ENCODE measurements around the gene CDKN1C.

CDKN1C gene

DNA sequence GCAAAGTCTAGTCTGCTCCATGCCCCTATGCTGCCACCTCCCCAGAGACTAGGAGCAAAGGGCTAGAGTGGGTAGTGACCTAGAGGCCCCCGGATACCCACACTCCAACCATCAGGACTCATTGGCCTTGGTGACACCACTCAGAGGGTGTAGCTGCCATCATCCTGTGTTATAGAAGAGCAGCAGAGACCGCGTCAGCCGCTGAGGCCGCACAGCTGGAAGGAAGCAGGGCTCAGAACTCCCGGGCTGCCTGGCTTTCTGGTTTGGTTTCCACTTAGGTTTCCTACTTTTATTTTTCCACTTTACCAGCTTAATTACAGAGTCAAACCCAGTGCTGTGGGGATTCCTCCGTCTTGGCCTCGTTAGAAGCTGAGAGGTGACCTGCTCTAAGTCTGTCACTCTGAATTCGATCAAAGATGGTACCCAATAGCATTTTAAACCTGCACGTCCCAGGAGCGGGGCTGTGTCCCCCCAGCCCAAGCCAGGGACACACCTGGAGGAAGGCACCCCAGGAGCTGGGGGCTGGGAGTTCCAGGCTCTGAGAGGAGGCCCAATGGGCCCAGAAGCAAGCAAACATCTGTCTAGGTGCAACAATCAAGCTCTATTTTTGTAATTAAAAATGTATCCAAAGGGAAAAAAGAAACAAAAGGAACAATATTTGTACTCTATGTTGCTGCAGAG is 2.1 kb upstream of the CDKN1C start:
- TF ChIP-seq, protein P1, sequence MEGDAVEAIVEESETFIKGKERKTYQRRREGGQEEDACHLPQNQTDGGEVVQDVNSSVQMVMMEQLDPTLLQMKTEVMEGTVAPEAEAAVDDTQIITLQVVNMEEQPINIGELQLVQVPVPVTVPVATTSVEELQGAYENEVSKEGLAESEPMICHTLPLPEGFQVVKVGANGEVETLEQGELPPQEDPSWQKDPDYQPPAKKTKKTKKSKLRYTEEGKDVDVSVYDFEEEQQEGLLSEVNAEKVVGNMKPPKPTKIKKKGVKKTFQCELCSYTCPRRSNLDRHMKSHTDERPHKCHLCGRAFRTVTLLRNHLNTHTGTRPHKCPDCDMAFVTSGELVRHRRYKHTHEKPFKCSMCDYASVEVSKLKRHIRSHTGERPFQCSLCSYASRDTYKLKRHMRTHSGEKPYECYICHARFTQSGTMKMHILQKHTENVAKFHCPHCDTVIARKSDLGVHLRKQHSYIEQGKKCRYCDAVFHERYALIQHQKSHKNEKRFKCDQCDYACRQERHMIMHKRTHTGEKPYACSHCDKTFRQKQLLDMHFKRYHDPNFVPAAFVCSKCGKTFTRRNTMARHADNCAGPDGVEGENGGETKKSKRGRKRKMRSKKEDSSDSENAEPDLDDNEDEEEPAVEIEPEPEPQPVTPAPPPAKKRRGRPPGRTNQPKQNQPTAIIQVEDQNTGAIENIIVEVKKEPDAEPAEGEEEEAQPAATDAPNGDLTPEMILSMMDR (IDR thresholded peaks at IDR 0.05; ENCODE audit: insufficient read depth, low read depth, low read length, missing control alignments) = no peak
- H3K4me3 ChIP-seq (ENCODE audit: low read length) = no peak overlapping the region
- DNase-seq (ENCODE audit: low read depth) = no peak

DNA sequence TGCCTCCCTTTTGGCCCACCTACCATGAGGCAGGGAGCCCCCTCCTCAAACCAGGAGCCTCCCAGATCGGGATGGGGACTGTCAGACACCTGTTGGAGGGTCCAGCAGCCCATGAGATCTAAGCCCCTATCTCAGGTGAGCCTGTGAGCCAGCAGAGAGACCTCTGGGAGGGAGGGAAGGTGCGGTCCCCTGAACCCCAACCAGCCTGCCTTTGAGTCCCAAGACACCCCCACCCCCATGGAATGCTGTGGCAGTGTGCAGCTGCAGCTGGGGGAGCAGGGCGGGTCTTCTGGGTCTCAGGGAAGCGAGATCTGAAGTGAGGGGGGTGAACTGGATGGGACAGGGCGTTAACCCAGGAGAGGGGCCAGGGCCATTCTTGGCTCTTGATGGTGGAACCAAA is 1.4 kb upstream of the CDKN1C start:
- DNase-seq (ENCODE audit: low read depth) = no peak
- TF ChIP-seq, protein P1 (IDR thresholded peaks at IDR 0.05; ENCODE audit: insufficient read depth, low read depth, low read length, missing control alignments) = no peak
- H3K4me3 ChIP-seq (ENCODE audit: low read length) = no peak overlapping the region

DNA sequence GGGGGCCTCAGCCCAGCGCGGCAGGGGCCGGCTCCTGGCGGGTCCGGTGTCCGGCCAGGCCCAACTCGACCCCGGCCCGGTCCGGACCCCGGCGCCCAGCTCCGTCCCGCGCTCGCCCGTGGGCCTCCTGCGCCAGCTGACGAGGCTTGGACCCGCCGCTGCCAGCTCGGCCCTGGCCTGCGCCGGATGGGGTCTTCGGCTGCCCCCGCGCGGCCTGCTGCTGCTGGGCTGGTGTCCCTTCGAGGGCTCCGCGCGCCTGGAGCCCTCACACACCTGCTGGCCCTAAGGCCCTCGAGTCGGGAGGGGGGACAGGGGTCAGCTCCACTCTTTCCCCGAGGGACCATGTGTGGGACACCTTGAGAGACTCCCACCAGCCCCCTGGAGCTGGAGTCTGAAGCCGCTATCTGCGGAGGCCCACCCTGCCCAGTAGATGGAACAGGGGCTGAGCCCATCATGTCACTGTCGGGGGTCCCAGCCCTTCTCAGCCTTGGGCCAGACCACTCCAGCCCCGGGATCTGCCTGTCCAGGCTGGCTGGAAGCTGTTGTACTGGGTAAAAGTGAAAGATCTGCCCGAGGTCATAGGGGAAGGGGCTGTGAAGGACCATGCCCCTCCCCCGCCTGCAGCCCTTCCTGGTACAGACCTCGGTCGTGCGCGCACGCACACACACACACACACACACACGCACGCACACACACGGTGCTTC is 768 bp upstream of the CDKN1C start:
- DNase-seq (ENCODE audit: low read depth) = no peak
- TF ChIP-seq, protein P1 (IDR thresholded peaks at IDR 0.05; ENCODE audit: insufficient read depth, low read depth, low read length, missing control alignments) = no peak
- no peak overlapping the region for H3K4me3 ChIP-seq (ENCODE audit: low read length)

GRCh38 chr11:2885017-2885677 is 428 bp downstream of the CDKN1C start:
- peak; percentile 43 for DNase-seq (ENCODE audit: low read depth)
- H3K4me3 ChIP-seq (ENCODE audit: low read length) = peak overlapping the region; percentile 49
- TF ChIP-seq, protein P1 (IDR thresholded peaks at IDR 0.05; ENCODE audit: insufficient read depth, low read depth, low read length, missing control alignments) = no peak

DNA sequence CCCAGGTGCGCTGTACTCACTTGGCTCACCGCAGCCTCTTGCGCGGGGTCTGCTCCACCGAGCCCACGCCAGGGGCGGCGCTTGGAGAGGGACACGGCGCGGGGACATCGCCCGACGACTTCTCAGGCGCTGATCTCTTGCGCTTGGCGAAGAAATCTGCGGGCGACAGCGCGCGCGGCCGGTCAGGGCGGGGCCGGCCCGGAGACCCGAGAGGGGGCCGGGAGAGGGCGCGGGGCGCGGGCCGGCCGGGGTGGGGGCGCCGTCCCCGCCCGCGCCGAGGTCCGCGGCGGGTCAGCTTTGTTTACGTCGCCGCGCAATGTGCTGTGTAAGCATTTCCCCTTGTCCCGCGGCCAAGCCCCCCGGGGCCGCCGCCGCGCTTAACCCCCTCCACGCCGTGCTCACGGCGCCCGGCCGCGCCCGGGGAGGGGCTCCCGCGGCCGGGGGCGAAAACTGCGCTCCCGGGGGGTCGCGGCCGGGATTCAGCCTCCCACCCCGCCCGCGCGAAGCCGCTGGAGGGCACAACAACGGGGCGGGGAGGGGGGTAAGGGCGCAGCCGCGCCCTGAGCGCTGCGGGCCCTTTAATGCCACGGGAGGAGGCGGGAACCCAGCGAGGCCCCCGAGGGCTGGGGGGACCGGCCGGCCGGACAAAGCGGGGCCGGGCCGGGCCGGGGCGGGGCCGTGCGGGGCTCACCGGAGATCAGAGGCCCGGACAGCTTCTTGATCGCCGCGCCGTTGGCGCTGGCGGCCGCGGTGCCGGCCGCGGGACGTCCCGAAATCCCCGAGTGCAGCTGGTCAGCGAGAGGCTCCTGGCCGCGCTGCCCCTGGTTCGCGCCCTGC is 1.4 kb downstream of the CDKN1C start:
- DNase-seq (ENCODE audit: low read depth) = no peak
- TF ChIP-seq, protein P1 (IDR thresholded peaks at IDR 0.05; ENCODE audit: insufficient read depth, low read depth, low read length, missing control alignments) = no peak
- peak overlapping the region; percentile 30 for H3K4me3 ChIP-seq (ENCODE audit: low read length)

- TF ChIP-seq, protein P1 (IDR thresholded peaks at IDR 0.05; ENCODE audit: insufficient read depth, low read depth, low read length, missing control alignments) = no peak
- H3K4me3 ChIP-seq (ENCODE audit: low read length) = peak overlapping the region; percentile 27
- DNase-seq (ENCODE audit: low read depth) = no peak
Measured at GRCh38 chr11:2883640-2883978, 2.0 kb downstream of the CDKN1C start.

Data from epithelial cell of esophagus (primary cell).